K562 (cell line): ENCODE results near the gene NEU1. TPM values are rescaled to one million over a fixed set of nuclear protein-coding genes. Genes with fewer than 3 reads are reported as not detected.

Source experiments
- CHD2 ChIP-seq: IDR thresholded peaks from 2 replicates; pipeline ENCODE4 v1.6.1; 2011; ENCODE audit warnings: low read depth, low read length
- CREB3 ChIP-seq: fragments of 450-650 bp; conservative IDR thresholded peaks from 2 replicates; pipeline ENCODE4 v1.6.1; 2016; ENCODE audit warnings: missing genetic modification characterization, low read depth, mild to moderate bottlenecking, missing compliant biosample characterization, moderate library complexity
- DPF2 ChIP-seq: fragments of 450-650 bp; IDR thresholded peaks from 2 replicates; pipeline ENCODE4 v1.6.1; 2016
- E2F6 ChIP-seq, 2 experiments: IDR thresholded peaks; 2 replicates each; pipeline ENCODE4 v1.6.1; 2011; ENCODE audit warnings: borderline replicate concordance in 1 of 2, control low read depth in 1 of 2, low read depth in 1 of 2, low read length in 1 of 2, mild to moderate bottlenecking in 1 of 2, mixed read lengths in 1 of 2, moderate library complexity in 1 of 2; ENCODE audit not compliant: insufficient read depth in 1 of 2, insufficient read length in 1 of 2, poor library complexity in 1 of 2, severe bottlenecking in 1 of 2; ENCODE audit errors: extremely low read depth in 1 of 2
- FOXJ2 ChIP-seq: fragments of 200-800 bp; sonication (Bioruptor generic); IDR thresholded peaks from 2 replicates; pipeline ENCODE4 v1.6.1; 2016; ENCODE audit warnings: missing genetic modification characterization, missing compliant biosample characterization
- FOXJ3 ChIP-seq: sonication (generic); formaldehyde crosslinking; IDR thresholded peaks from 2 replicates; pipeline ENCODE4 v1.4.0; 2020; ENCODE audit warnings: mild to moderate bottlenecking, missing genetic modification reagents
- KHSRP ChIP-seq: fragments of 450-650 bp; IDR thresholded peaks from 2 replicates; pipeline ENCODE4 v1.6.1; 2017
- MBD1 ChIP-seq: fragments of 250-450 bp; sonication (Bioruptor Pico); IDR thresholded peaks from 2 replicates; pipeline ENCODE4 v1.8.0; 2022; ENCODE audit warnings: inconsistent platforms
- MTA1 ChIP-seq: fragments of 450-650 bp; IDR thresholded peaks from 2 replicates; pipeline ENCODE4 v1.6.1; 2017; ENCODE audit warnings: borderline replicate concordance
- RBM39 ChIP-seq: fragments of 200-400 bp; formaldehyde crosslinking; optimal IDR thresholded peaks from 2 replicates; pipeline ENCODE3; 2018; ENCODE audit warnings: low read depth, low read length
- RNF219 ChIP-seq: fragments of 250-450 bp; sonication (Bioruptor Pico); IDR thresholded peaks from 2 replicates; pipeline ENCODE4 v1.5.0; 2022; ENCODE audit warnings: mild to moderate bottlenecking
- SMARCA5 ChIP-seq: fragments of 450-650 bp; IDR thresholded peaks from 2 replicates; pipeline ENCODE4 v1.6.1; 2016
- SRSF9 ChIP-seq: fragments of 200-400 bp; formaldehyde crosslinking; IDR thresholded peaks from 2 replicates; pipeline ENCODE4 v1.6.1; 2017; ENCODE audit warnings: low read depth, low read length, borderline replicate concordance
- TFE3 ChIP-seq: fragments of 450-650 bp; formaldehyde crosslinking; IDR thresholded peaks from 2 replicates; pipeline ENCODE4 v1.4.0; 2020; ENCODE audit warnings: mild to moderate bottlenecking, mixed read lengths
- TRIM24 ChIP-seq, 2 experiments: fragments of 450-650 bp; IDR thresholded peaks; 2 replicates each; pipeline ENCODE4 v1.6.1; 2016
- ZBTB17 ChIP-seq: fragments of 450-650 bp; formaldehyde crosslinking; IDR thresholded peaks from 2 replicates; pipeline ENCODE4 v1.4.0; 2020; ENCODE audit warnings: mild to moderate bottlenecking
- ZFPM2 ChIP-seq: fragments of 250-450 bp; sonication (Bioruptor Pico); IDR thresholded peaks from 2 replicates; pipeline ENCODE4 v1.5.1; 2022; ENCODE audit warnings: mild to moderate bottlenecking
- ZNF121 ChIP-seq: sonication (generic); formaldehyde crosslinking; conservative IDR thresholded peaks from 2 replicates; pipeline ENCODE4 v1.8.0; 2022; ENCODE audit warnings: missing genetic modification reagents
- ZNF197 ChIP-seq: fragments of 200-800 bp; sonication (Bioruptor generic); IDR thresholded peaks from 2 replicates; pipeline ENCODE4 v1.6.1; 2016; ENCODE audit warnings: low read depth, missing genetic modification characterization, missing compliant biosample characterization
- polyA plus RNA-seq, 8 experiments: library from polyadenylated mRNA; depleted of rRNA in 4 of 8; stranded (reverse) in 5 of 8; unstranded in 3 of 8; fragments of >200 nt; fragmentation: Nextera tagmentation in 2 of 8; fragmentation: Illumina TruSeq in 1 of 8; extraction: Ambion mirVana in 2 of 8; extraction: Trizol in 1 of 8; gene quantifications; 2 replicates each; pipeline versions ENCODE4 v1.2.1 to v1.2.3, GENCODE V29; 2011 to 2014; ENCODE audit warnings: inconsistent platforms in 1 of 8, missing spikeins in 1 of 8
- total RNA-seq, 7 experiments: library from RNA; depleted of rRNA in 6 of 7; stranded (reverse); fragments of >200 nt in 6 of 7; fragmentation: Illumina TruSeq in 2 of 7; extraction: Trizol in 2 of 7; gene quantifications; 2 replicates each; pipeline versions ENCODE4 v1.2.1 to v1.2.3, GENCODE V29; 2011 to 2021; ENCODE audit warnings: low replicate concordance in 1 of 7

The NEU1 gene
- total and polyA plus RNA-seq, 9 of the 15 experiments (the other 6 are each of a cell fraction or from before 2014, with no cell fraction given) = 14.8 to 67.8 (median 51.0) TPM

- TF ChIP-seq ZBTB17 = peak; percentile 61; the same call in 1 of the 2 replicates
- TF ChIP-seq DPF2 = no peak
- no peak for TF ChIP-seq CHD2
- TF ChIP-seq TRIM24 (IDR thresholded peaks at IDR 0.05) = no peak
- TF ChIP-seq FOXJ3 = no peak
- no peak for TF ChIP-seq MTA1
- TF ChIP-seq MBD1 = no peak
- no peak for TF ChIP-seq RNF219
- no peak for TF ChIP-seq ZFPM2 (CRISPR knock-in tag)
- TF ChIP-seq SRSF9 = no peak
- peak; percentile 93 for TF ChIP-seq TFE3
- TF ChIP-seq KHSRP = no peak
- TF ChIP-seq ZNF121 (CRISPR knock-in tag) = no peak
- no peak for TF ChIP-seq ZNF197 (CRISPR knock-in tag)
- 0 out of 2 replicates have a peak, but pooled peaks have one; percentile 41 for TF ChIP-seq CREB3
- TF ChIP-seq RBM39 = no peak
- peak; percentile 33 to 63 for TF ChIP-seq E2F6 (IDR thresholded peaks at IDR 0.05; ENCODE audit: borderline replicate concordance in 1 of 2, extremely low read depth in 1 of 2, insufficient read depth in 1 of 2, insufficient read length in 1 of 2, low read depth in 1 of 2, low read length in 1 of 2, poor library complexity in 1 of 2, severe bottlenecking in 1 of 2)
- no peak for TF ChIP-seq FOXJ2 (tag)
- no peak; the same call in 1 of the 2 replicates for TF ChIP-seq SMARCA5
These were observed 35.2 kb upstream of the NEU1 start, which contains the start of gene EHMT2 (continued) for GRCh38 chr6:31897612-31898382.
